ENCODE data around the gene SLC12A4.
"Not testable (repeated sequence)": the region's sequence is repeated elsewhere in the genome, so short reads cannot be mapped to it uniquely, and the experiment has no call there.

SLC12A4 gene

GRCh38 chr16:67968400-67969253 is at the start of gene SLC12A4:
Gene SLC12A4 (minus strand): TSS chr16:67968637. CDS start chr16:67968553, 84 bp downstream.
- peak; percentile 85 to 88 for DNase-seq (ENCODE audit: low read depth in 2 of 2)

- DNase-seq (ENCODE audit: low read depth in 2 of 2), result no peak
These were observed 47.2 kb upstream of the SLC12A4 start, which contains the start of gene DPEP2NB for GRCh38 chr16:68015681-68016080. Gene DPEP2NB (minus strand): TSS chr16:68015911. CDS start chr16:68015770, 141 bp downstream.

- no peak for DNase-seq (ENCODE audit: low read depth in 2 of 2)
These were observed 45.0 kb upstream of the SLC12A4 start for GRCh38 chr16:68013440-68013839.

GRCh38 chr16:68009872-68010271 is 41.4 kb upstream of the SLC12A4 start:
- not testable (repeated sequence) for DNase-seq (ENCODE audit: low read depth in 2 of 2)

GRCh38 chr16:68009157-68009735 is 40.8 kb upstream of the SLC12A4 start:
- no peak for DNase-seq (ENCODE audit: low read depth in 2 of 2)

- no peak for DNase-seq (ENCODE audit: low read depth in 2 of 2)
These were observed 37.4 kb upstream of the SLC12A4 start for GRCh38 chr16:68005786-68006286.

GRCh38 chr16:68005211-68005610 is 36.8 kb upstream of the SLC12A4 start:
- DNase-seq (ENCODE audit: low read depth in 2 of 2), result no peak

GRCh38 chr16:68003031-68003430 is 34.6 kb upstream of the SLC12A4 start:
- no peak for DNase-seq (ENCODE audit: low read depth in 2 of 2)

GRCh38 chr16:68000450-68000849 is 32.0 kb upstream of the SLC12A4 start:
- no peak for DNase-seq (ENCODE audit: low read depth in 2 of 2)

- no peak for DNase-seq (ENCODE audit: low read depth in 2 of 2)
These were observed 31.5 kb upstream of the SLC12A4 start for GRCh38 chr16:67999985-68000384.

- DNase-seq (ENCODE audit: low read depth in 2 of 2), result not testable (repeated sequence)
These were observed 30.6 kb upstream of the SLC12A4 start, which contains the start of gene DPEP2 for GRCh38 chr16:67998779-67999688. Gene DPEP2 (minus strand): TSS chr16:67999484. CDS start chr16:67993212, 6,272 bp downstream.

- not testable (repeated sequence) for DNase-seq (ENCODE audit: low read depth in 2 of 2)
These were observed 29.9 kb upstream of the SLC12A4 start for GRCh38 chr16:67998231-67998778.

- DNase-seq (ENCODE audit: low read depth in 2 of 2), result no peak
These were observed 28.2 kb upstream of the SLC12A4 start for GRCh38 chr16:67996666-67997065.

GRCh38 chr16:67995423-67995822 is 27.0 kb upstream of the SLC12A4 start:
- DNase-seq (ENCODE audit: low read depth in 2 of 2), result no peak

- DNase-seq (ENCODE audit: low read depth in 2 of 2), result not testable (repeated sequence)
These were observed 25.6 kb upstream of the SLC12A4 start for GRCh38 chr16:67994040-67994408.

- DNase-seq (ENCODE audit: low read depth in 2 of 2), result peak; percentile 79
These were observed 25.0 kb upstream of the SLC12A4 start for GRCh38 chr16:67993207-67994039.

GRCh38 chr16:67992661-67993206 is 24.3 kb upstream of the SLC12A4 start:
- no peak for DNase-seq (ENCODE audit: low read depth in 2 of 2)

GRCh38 chr16:67990018-67990386 is 21.6 kb upstream of the SLC12A4 start:
- DNase-seq (ENCODE audit: low read depth in 2 of 2), result no peak

GRCh38 chr16:67989322-67990017 is 21.0 kb upstream of the SLC12A4 start:
- DNase-seq (ENCODE audit: low read depth in 2 of 2), result no peak

GRCh38 chr16:67988675-67989074 is 20.2 kb upstream of the SLC12A4 start:
- DNase-seq (ENCODE audit: low read depth in 2 of 2), result no peak

Data from stimulated activated CD4-positive, alpha-beta T cell treated with anti-CD3 and anti-CD28 coated beads, Interleukin-4, amount 100 ng/mL, for 48 hours (primary cell).